ENCODE data around the gene FAM117B. TPM values are rescaled to one million over a fixed set of nuclear protein-coding genes. Genes with fewer than 3 reads are reported as not detected.

FAM117B gene
- polyA plus RNA-seq, 1 experiment = 2.2 TPM

DNA sequence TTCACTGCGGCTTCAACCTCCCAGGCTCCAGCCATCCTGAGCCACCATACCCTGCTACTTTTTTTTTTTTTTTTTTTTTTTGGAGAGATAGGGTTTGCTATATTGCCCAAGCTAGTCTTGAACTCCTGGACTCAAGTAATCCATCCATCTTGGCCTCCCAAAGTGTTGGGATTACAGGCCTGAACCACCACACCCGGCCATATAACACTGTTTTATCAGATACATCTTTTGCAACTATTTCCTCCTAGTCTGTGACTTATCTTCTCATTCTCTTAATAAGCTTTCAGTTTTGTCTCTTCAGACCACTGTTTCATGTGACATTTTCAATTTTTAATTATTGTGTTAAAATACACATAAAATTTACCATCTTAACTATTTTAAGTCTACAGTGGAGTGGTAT lies 35.7 kb upstream of the FAM117B start:
- POLR2A ChIA-PET = no interaction called here
- no peaks in the 10 kb centered on the region for H3K9me3 ChIP-seq (ENCODE audit: control insufficient read depth, insufficient read depth, low read length)
- CTCF ChIA-PET = interaction anchor here (0.6 to 2.6 kb wide), 2 partner anchors 10 to 12 kb away, joined by 3 to 18 read pairs; no protein-coding TSS in a partner anchor
- no peak for DNase-seq (ENCODE audit: low read depth, low spot score)
- H3K27me3 ChIP-seq (ENCODE audit: control insufficient read depth, insufficient read depth, low read length) = no peaks in the 10 kb centered on the region
- H3K27ac ChIP-seq (ENCODE audit: low read depth, low read length) = no peak overlapping the region
- TF ChIP-seq, protein P1, sequence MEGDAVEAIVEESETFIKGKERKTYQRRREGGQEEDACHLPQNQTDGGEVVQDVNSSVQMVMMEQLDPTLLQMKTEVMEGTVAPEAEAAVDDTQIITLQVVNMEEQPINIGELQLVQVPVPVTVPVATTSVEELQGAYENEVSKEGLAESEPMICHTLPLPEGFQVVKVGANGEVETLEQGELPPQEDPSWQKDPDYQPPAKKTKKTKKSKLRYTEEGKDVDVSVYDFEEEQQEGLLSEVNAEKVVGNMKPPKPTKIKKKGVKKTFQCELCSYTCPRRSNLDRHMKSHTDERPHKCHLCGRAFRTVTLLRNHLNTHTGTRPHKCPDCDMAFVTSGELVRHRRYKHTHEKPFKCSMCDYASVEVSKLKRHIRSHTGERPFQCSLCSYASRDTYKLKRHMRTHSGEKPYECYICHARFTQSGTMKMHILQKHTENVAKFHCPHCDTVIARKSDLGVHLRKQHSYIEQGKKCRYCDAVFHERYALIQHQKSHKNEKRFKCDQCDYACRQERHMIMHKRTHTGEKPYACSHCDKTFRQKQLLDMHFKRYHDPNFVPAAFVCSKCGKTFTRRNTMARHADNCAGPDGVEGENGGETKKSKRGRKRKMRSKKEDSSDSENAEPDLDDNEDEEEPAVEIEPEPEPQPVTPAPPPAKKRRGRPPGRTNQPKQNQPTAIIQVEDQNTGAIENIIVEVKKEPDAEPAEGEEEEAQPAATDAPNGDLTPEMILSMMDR (IDR thresholded peaks at IDR 0.05; ENCODE audit: low read depth, low read length) = no peak
- no peak overlapping the region for H3K4me3 ChIP-seq (ENCODE audit: low read depth, low read length)

DNA sequence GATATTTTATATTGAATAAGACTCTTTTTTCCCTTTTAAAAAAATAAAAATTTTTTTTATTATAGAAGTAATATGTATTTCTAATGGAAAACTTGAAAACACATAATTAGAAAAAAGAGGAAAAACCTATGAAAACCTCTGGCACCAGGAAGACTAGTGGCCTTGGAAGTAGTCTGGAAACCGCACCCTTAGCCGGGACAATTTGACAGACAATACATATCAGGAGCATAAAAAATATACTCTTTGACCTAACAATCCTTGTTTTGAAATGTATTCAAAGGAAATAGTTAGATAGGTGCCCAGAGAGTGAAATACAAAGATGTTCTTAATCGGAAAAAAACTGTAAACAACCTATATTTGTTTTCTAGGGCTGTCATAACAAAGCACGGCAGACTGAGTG lies 34.9 kb upstream of the FAM117B start:
- Histone ChIP-seq H3K27me3 (ENCODE audit: control insufficient read depth, insufficient read depth, low read length) (no peaks in the 10 kb centered on the region), H3K4me3 (ENCODE audit: low read depth, low read length) (no peak overlapping the region), H3K9me3 (ENCODE audit: control insufficient read depth, insufficient read depth, low read length) (no peaks in the 10 kb centered on the region), H3K27ac (ENCODE audit: low read depth, low read length) (no peak overlapping the region)
- POLR2A ChIA-PET = no interaction called here
- CTCF ChIA-PET = interaction anchor here (2.6 kb wide), 1 partner anchor 11 kb away, joined by 18 read pairs; no protein-coding TSS in a partner anchor
- TF ChIP-seq, protein P1 (IDR thresholded peaks at IDR 0.05; ENCODE audit: low read depth, low read length) = no peak
- DNase-seq (ENCODE audit: low read depth, low spot score) = no peak

GRCh38 chr2:202604699-202605098 lies 30.1 kb upstream of the FAM117B start:
- Histone ChIP-seq H3K27me3 (ENCODE audit: control insufficient read depth, insufficient read depth, low read length) (no peaks in the 10 kb centered on the region), H3K27ac (ENCODE audit: low read depth, low read length) (no peak overlapping the region), H3K9me3 (ENCODE audit: control insufficient read depth, insufficient read depth, low read length) (no peaks in the 10 kb centered on the region), H3K4me3 (ENCODE audit: low read depth, low read length) (no peak overlapping the region)
- POLR2A ChIA-PET = no interaction called here
- TF ChIP-seq, protein P1 (IDR thresholded peaks at IDR 0.05; ENCODE audit: low read depth, low read length) = no peak
- CTCF ChIA-PET = no interaction called here
- no peak for DNase-seq (ENCODE audit: low read depth, low spot score)

- CTCF ChIA-PET = no interaction called here
- no peak overlapping the region for H3K27ac ChIP-seq (ENCODE audit: low read depth, low read length)
- no peak for DNase-seq (ENCODE audit: low read depth, low spot score)
- H3K27me3 ChIP-seq (ENCODE audit: control insufficient read depth, insufficient read depth, low read length) = no peaks in the 10 kb centered on the region
- POLR2A ChIA-PET = no interaction called here
- H3K9me3 ChIP-seq (ENCODE audit: control insufficient read depth, insufficient read depth, low read length) = no peaks in the 10 kb centered on the region
- TF ChIP-seq, protein P1 (IDR thresholded peaks at IDR 0.05; ENCODE audit: low read depth, low read length) = no peak
- no peak overlapping the region for H3K4me3 ChIP-seq (ENCODE audit: low read depth, low read length)
These were observed 29.6 kb upstream of the FAM117B start for GRCh38 chr2:202605174-202605573.

- no peak overlapping the region for H3K27ac ChIP-seq (ENCODE audit: low read depth, low read length)
- no peak for DNase-seq (ENCODE audit: low read depth, low spot score)
- H3K27me3 ChIP-seq (ENCODE audit: control insufficient read depth, insufficient read depth, low read length) = no peaks in the 10 kb centered on the region
- H3K4me3 ChIP-seq (ENCODE audit: low read depth, low read length) = no peak overlapping the region
- TF ChIP-seq, protein P1 (IDR thresholded peaks at IDR 0.05; ENCODE audit: low read depth, low read length) = no peak
- ChIA-PET POLR2A (no interaction called here), CTCF (no interaction called here)
- no peaks in the 10 kb centered on the region for H3K9me3 ChIP-seq (ENCODE audit: control insufficient read depth, insufficient read depth, low read length)
These were observed 26.5 kb upstream of the FAM117B start for GRCh38 chr2:202608142-202608852.
